IPS DF 4.7 (cell line): ENCODE measurements around the gene MEGF6.

ENCODE experiments used
- DNase-seq: peaks from one replicate; pipeline ENCODE4 v3.0.0-alpha.2; 2013; ENCODE audit warnings: low spot score; ENCODE audit errors: extremely low read depth

The MEGF6 gene

DNA sequence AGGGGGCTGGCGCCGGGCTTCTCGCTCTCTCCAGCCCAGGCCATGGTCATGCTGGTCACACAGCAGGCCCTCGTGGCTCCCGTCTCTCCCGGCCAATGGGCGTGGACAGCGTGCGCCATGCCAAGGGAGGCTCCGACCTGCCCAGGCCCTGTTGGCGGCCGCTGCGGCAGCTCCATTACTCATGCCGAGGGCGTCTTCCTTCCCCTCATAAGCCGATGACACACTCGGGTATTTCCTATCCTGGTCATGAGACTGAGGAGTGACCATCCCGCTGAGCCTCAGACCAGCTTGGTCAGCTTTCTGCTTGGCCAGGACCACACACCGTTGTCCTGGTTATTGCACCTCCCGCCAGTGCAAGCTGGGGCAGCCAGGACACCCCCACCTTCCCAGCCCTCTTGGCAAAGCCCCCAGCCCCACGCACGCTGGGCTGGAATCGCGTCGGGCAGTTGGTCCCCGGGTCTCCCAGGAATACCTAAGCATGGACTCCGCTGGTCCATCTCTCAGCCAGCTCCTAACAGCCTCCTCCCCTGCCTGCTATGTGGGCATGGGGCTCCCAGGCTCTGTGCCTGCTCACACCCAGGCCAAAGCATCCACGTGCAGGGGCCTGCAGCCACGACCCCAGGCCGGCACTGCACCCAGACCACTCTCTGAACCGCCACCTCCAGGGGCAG lies 107.0 kb downstream of the MEGF6 start:
- DNase-seq: no peak

GRCh38 chr1:3503525-3503886 lies 107.8 kb downstream of the MEGF6 start:
- no peak for DNase-seq

- DNase-seq: no peak
These were observed 108.4 kb downstream of the MEGF6 start for GRCh38 chr1:3502641-3503524.

DNA sequence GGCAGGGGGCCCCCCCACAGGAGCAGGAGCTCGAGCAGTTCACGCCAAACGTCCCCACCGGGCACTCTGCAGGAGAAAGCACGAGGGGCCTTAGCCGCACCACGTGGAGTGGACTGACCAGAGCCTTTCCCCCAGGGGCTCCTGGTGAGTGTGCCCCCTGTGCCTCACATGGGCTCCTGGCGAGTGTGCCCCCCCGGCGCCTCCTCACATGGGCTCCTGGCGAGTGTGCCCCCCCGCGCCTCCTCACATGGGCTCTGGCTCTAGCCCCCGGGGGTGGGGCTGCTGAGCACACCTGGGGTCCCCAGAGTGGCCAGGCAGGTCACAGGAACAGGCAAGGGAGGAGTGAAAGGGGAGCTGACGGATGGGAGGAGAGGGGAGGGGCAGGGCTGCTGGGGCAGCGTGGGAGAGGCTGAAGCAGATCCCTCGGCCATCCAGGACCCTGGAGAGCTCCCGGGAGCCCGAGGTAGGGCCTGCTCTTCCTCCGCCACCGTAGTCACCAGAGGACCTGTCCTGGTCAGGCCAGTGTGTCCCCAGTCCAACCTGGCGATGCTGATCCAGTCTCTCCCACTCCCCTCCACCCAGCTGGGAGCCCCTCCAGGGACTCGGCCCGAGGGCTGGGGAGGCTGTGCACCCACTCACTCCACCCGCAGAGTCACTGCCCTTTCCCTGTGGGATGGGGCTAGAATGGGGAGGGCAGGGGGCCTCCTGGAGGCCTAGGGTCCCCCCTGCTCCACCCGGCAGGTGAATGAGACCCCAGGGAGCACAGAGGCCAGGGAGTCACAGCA lies 109.3 kb downstream of the MEGF6 start:
- DNase-seq: no peak

DNA sequence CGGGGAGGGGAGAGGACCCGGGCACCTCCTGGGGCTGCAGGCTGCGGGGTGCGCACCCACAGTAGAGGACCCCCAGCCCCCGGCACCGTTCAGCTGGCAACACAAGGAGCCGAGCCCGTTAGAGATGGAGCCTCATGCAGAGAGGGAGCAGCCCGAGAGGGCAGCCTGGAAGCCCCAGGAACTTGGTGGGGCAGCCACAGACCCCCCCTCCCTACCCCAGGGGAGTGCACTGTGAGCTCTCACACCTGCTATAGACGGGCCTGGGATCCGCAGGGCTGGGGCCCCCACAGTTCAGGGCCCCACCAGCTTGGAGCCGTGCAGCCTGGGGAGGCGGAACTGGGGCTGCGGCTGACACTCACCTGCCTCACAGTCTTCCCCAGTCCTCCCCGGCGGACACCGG lies 109.9 kb downstream of the MEGF6 start:
- no peak for DNase-seq

- no peak for DNase-seq
These were observed 111.0 kb downstream of the MEGF6 start for GRCh38 chr1:3500265-3500835.

- DNase-seq: no peak
These were observed 111.7 kb downstream of the MEGF6 start for GRCh38 chr1:3499611-3500010.

- no peak for DNase-seq
These were observed 112.3 kb downstream of the MEGF6 start for GRCh38 chr1:3498986-3499385.

DNA sequence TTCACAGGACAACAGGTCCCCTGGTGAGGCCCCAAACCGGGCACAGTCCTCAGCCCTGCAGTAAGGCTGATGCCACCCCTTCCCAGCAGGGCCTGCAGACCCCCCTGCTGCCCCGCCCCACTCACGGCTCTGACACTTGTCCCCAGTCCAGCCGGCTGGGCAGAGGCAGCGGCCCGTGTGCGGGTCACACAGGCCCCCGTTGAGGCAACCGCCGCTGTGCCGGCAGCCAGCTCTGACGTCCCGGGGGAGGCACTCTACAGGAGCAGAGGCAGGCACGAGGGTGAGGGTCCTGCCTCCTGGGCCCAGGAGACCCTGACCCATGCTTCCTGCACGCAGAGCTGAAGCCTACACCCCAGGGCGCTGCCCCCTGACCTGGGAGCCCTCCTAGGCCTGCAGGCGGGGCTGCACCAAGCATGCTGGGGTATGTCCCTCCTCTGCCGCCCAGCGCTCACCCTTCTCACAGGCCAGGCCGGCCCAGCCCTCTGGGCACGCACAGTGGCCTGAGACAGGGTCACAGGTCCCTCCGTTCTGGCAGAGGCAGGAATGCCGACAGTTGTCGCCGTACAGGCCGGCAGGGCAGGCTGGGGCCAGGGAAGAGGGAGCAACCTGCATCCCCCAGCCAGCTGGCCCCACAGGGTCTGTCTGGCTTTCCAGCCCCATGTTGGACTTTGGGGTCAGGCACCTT lies 112.9 kb downstream of the MEGF6 start:
- DNase-seq: no peak

DNA sequence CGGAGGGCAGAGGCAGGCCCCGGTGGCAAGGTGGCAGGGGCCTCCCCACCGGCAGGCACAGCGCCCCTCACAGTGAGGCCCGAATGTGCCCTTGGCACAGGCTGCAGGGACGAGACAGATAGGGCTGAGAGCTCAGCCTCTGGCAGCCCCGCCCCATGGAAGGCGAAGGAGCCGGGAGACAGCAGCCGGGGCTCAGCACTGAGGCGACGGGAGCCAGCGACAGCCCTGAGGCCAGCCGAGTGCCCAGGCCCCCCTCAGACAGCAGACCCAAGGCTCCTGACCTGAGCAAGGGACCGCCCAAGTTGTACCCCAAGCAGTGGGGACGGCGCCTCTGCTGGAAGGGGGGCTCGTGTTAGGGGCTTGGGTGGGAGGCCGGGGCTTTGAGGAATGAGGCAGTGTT lies 113.8 kb downstream of the MEGF6 start:
- no peak for DNase-seq

DNA sequence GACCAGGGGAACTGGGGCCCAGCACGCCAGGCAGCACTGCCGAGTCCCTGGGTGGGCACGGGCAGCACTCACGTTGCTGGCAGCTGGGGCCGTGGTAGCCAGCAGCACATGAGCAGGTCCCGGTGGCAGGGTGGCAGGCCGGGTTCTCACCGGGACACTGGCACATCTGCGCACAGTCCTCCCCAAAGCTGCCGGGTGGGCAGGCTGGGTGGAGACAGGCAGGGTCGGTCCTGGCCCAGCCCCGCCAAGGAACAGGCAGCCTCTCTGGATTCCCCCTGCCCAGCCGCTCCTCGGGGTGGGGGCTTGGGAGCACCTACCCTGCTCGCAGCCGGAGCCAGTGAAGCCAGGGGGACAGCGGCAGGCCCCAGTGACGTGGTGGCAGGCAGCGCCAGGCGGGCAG lies 114.4 kb downstream of the MEGF6 start:
- no peak for DNase-seq

DNA sequence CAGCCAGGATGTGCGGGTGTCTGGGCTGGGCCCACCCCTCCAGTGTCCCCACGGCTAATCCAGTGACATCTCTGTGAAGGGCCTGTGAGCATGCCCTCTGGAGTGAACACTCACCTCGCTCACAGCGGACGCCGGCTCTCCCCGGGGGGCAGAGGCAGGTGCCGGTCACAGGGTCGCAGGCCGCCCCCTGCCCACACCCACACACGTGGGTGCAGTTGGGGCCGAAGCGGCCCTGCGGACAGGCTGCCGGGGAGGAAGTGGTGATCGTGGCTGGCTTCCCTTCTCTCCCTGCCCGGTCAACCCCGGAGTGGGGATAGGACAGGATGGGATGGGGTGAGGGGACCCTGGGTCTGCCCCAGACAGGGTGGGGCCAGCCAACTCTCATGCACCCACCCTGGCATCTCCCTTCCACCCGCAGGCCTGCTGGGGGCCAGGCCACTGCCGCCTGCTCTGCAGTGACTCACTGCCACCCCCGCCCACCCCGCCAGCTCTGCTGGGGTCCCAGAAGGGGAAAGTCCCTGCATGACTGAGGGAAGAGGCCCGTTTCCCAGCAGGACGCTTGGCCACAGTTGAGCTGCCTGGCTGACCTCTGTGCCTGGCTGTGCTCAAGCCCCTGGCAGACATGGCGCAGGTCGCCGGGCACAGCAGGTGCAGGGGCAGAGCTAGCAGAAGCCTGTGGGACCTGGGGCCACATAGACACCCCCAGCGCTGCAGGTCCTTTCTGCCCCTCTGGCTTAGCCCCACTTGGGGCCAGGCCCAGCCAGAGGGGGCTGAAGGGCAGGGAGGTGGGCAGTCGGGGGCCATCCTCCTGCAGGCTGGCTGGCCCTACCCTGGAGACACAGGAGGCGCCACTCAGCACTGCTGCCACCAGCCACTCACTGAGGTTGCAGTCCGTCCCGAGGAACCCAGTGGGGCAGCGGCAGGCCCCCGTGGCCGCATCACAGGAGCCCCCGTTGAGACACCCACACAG lies 115.2 kb downstream of the MEGF6 start:
- DNase-seq: no peak

DNA sequence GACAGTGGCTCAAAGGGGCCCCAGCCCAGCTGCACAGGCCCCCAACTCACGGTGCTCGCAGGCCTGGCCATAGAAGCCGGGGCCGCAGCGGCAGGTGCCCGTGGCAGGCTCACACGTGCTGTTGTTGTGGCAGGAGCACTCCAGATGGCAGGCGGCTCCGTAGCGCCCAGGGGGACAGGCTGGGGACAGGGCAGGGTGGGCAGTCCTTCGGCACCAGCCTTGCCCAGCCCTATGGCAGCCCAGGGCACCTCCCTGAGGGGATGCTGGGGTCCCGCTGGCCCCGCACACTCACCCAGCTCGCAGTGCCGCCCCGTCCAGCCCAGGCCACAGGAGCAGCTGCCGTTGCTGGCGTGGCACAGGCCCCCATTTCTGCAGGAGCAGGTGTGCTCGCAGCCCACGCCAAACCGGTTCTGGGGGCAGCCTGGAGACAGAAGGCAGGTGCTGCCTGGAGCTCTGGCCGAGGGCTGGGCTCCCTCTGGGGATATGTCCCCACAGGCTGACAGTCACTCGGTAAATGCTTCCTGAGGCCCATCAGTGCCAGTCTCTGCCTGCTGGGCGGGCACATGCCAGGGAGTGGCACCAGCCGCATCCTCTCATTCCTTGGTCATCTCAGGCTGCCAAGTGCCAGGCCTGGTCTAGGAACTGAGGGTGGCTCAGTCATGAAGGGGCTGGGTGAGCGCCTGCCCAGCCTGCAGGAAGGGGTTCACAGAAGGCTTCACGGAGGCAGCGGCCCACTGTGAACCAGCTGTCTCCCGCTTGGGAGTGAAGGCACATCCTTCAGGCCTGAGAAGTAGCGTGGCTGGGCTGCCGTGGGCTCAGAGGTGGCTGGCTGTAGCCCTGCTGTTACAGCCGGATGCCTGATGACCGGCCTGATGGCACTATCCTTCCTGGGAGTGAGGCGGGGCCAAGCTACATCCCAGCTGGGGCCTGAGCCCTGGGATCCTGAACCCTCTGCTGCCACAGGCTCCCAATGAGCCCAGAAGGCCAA lies 116.7 kb downstream of the MEGF6 start:
- no peak for DNase-seq

DNA sequence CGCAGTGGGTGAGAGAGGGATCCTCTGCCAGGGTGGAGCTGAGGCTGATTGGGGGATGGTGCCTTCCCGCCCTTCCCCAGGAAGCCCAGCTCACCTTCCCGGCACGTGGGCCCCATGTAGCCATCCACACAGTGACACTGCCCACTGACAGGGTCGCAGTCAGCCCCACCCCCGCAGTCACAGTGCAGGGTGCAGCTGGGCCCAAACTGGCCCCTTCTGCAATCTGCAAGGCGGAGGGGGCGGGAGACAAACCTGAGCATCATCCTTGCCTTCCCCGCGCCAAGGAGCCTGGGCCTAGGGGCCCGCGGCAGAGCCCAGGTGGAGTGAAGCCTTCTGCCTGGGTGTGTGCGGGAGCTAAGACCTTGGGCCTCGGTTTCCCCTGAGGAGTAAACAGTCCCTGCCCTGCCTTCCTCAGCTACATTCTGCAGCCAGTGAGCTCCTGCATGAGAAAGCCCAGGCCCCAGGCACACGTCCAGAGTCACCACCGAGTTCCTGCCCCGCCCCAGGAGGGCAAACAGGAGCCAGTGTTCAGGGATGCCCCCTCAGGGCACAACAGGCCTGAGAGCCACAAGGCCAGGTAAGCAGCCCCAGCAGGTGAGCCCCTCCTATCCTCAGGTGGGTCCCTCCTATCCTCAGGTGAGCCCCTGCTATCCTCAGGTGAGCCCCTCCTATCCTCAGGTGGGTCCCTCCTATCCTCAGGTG lies 118.6 kb downstream of the MEGF6 start:
- no peak for DNase-seq

- DNase-seq: peak; percentile 22
These were observed 119.7 kb downstream of the MEGF6 start for GRCh38 chr1:3491291-3492246.

GRCh38 chr1:3490046-3490745 lies 121.1 kb downstream of the MEGF6 start:
- no peak for DNase-seq
